DND-41 (cell line): ENCODE data around the gene BARHL2.

ENCODE experiments used
- ATAC-seq: fragments of 200-7000 bp; cut with Tn5 transposase; 3 replicates; pipeline ENCODE4 v1.9.1; 2021; ENCODE audit warnings: low read depth; ENCODE audit not compliant: insufficient read depth
- DNase-seq: peaks from one replicate; pipeline ENCODE4 v3.0.0-alpha.2; 2020
- H2AFZ ChIP-seq: 2 replicates; pipeline ENCODE4 v1.6.0; 2012; ENCODE audit warnings: low read depth, low read length
- H3K27ac ChIP-seq: 2 replicates; pipeline ENCODE4 v1.5.1; 2012; ENCODE audit warnings: low read length, inconsistent platforms
- H3K27me3 ChIP-seq: fragments of 200-600 bp; sonication (generic); 2 replicates; pipeline ENCODE4 v1.6.0; 2012; ENCODE audit warnings: low read length, mild to moderate bottlenecking, inconsistent platforms; ENCODE audit not compliant: insufficient read depth, poor library complexity
- H3K36me3 ChIP-seq: 2 replicates; pipeline ENCODE4 v1.5.1; 2012; ENCODE audit warnings: low read length, inconsistent platforms; ENCODE audit not compliant: insufficient read depth
- H3K4me1 ChIP-seq: 2 replicates; pipeline ENCODE4 v1.5.1; 2012; ENCODE audit warnings: mild to moderate bottlenecking, low read length; ENCODE audit not compliant: insufficient read depth
- H3K4me2 ChIP-seq: 2 replicates; pipeline ENCODE4 v1.6.0; 2012; ENCODE audit warnings: mild to moderate bottlenecking, moderate library complexity, low read length, inconsistent platforms; ENCODE audit not compliant: insufficient read depth
- H3K4me3 ChIP-seq, 2 experiments: fragments of 200-600 bp in 1 of 2; shearing (Covaris generic) in 1 of 2; 2 replicates each; pipeline ENCODE4 v1.5.1; 2012 to 2016; ENCODE audit warnings: inconsistent platforms in 2 of 2, low read length in 2 of 2, mild to moderate bottlenecking in 2 of 2, low read depth in 1 of 2, moderate library complexity in 1 of 2
- H3K79me2 ChIP-seq: 2 replicates; pipeline ENCODE4 v1.6.0; 2012; ENCODE audit warnings: low read length, inconsistent platforms; ENCODE audit not compliant: insufficient read depth
- H3K9ac ChIP-seq: 2 replicates; pipeline ENCODE4 v1.6.0; 2012; ENCODE audit warnings: low read depth, mild to moderate bottlenecking, inconsistent platforms, low read length, moderate library complexity
- H3K9me3 ChIP-seq: 2 replicates; pipeline ENCODE4 v1.5.1; 2012; ENCODE audit warnings: low read length, moderate library complexity, mild to moderate bottlenecking, inconsistent platforms; ENCODE audit not compliant: insufficient read depth, severe bottlenecking
- H4K20me1 ChIP-seq: 2 replicates; pipeline ENCODE4 v1.6.0; 2012; ENCODE audit warnings: low read length; ENCODE audit not compliant: insufficient read depth
- CTCF ChIP-seq: IDR thresholded peaks from 2 replicates; pipeline ENCODE4 v1.5.1; 2012; ENCODE audit warnings: borderline replicate concordance, low read length, moderate library complexity, mild to moderate bottlenecking; ENCODE audit not compliant: poor library complexity, severe bottlenecking; ENCODE audit errors: extremely low read depth
- EZH2 ChIP-seq: IDR thresholded peaks from 3 replicates; pipeline ENCODE4 v1.6.1; 2012; ENCODE audit warnings: borderline replicate concordance, low read depth, mild to moderate bottlenecking, moderate library complexity, low read length, inconsistent platforms; ENCODE audit not compliant: severe bottlenecking

Gene BARHL2

GRCh38 chr1:90705956-90706355, 11.1 kb downstream of the BARHL2 start:
- Histone ChIP-seq H4K20me1 (no peaks in the 10 kb centered on the region), H3K27ac (no peak overlapping the region), H3K9me3 (no peaks in the 10 kb centered on the region), H3K27me3 (no peaks in the 10 kb centered on the region), H2AFZ (no peak overlapping the region), H3K79me2 (no peaks in the 10 kb centered on the region), H3K9ac (no peak overlapping the region), H3K4me2 (no peak overlapping the region), H3K4me1 (no peaks in the 10 kb centered on the region), H3K4me3 (no peak overlapping the region), H3K36me3 (no peaks in the 10 kb centered on the region)
- TF ChIP-seq EZH2 (no peak), CTCF (no peak)
- no peak for ATAC-seq
- no peak for DNase-seq

GRCh38 chr1:90704817-90705216, 12.3 kb downstream of the BARHL2 start:
- TF ChIP-seq EZH2 (no peak), CTCF (no peak)
- Histone ChIP-seq H3K9ac (no peak overlapping the region), H3K27ac (no peak overlapping the region), H3K9me3 (no peaks in the 10 kb centered on the region), H3K4me1 (no peaks in the 10 kb centered on the region), H3K36me3 (no peaks in the 10 kb centered on the region), H2AFZ (no peak overlapping the region), H3K79me2 (no peaks in the 10 kb centered on the region), H3K27me3 (no peaks in the 10 kb centered on the region), H3K4me2 (no peak overlapping the region), H4K20me1 (no peaks in the 10 kb centered on the region), H3K4me3 (no peak overlapping the region)
- no peak for ATAC-seq
- no peak for DNase-seq

- Histone ChIP-seq H3K27me3 (no peaks in the 10 kb centered on the region), H3K27ac (no peak overlapping the region), H3K4me1 (no peaks in the 10 kb centered on the region), H3K9ac (no peak overlapping the region), H3K9me3 (no peaks in the 10 kb centered on the region), H2AFZ (no peak overlapping the region), H3K79me2 (no peaks in the 10 kb centered on the region), H4K20me1 (no peaks in the 10 kb centered on the region), H3K36me3 (no peaks in the 10 kb centered on the region), H3K4me2 (no peak overlapping the region), H3K4me3 (no peak overlapping the region)
- no peak for ATAC-seq
- DNase-seq = no peak
- TF ChIP-seq EZH2 (no peak), CTCF (no peak)
Measured at GRCh38 chr1:90694846-90695245, 22.3 kb downstream of the BARHL2 start.

GRCh38 chr1:90687747-90688146, 29.4 kb downstream of the BARHL2 start:
- H3K4me2 ChIP-seq = no peak overlapping the region
- no peak for ATAC-seq
- no peaks in the 10 kb centered on the region for H3K9me3 ChIP-seq
- H3K27me3 ChIP-seq = no peaks in the 10 kb centered on the region
- DNase-seq = no peak
- no peak for TF ChIP-seq EZH2
- H3K27ac ChIP-seq = no peak overlapping the region
- H2AFZ ChIP-seq = no peak overlapping the region
- no peaks in the 10 kb centered on the region for H3K4me1 ChIP-seq
- H3K9ac ChIP-seq = no peak overlapping the region
- no peaks in the 10 kb centered on the region for H3K36me3 ChIP-seq
- H3K79me2 ChIP-seq = no peaks in the 10 kb centered on the region
- H3K4me3 ChIP-seq = no peak overlapping the region
- H4K20me1 ChIP-seq = no peaks in the 10 kb centered on the region
